DOHH2 (cell line): ENCODE measurements around the gene CDK19.

Experiments used
- H3F3A ChIP-seq: fragments of 200-600 bp; sonication (generic), shearing (Covaris generic); 2 replicates; pipeline ENCODE4 v1.6.0; 2016; ENCODE audit warnings: antibody characterized with exemption, mild to moderate bottlenecking; ENCODE audit not compliant: control insufficient read depth, insufficient read depth
- H3K27ac ChIP-seq: fragments of 200-600 bp; sonication (generic); 2 replicates; pipeline ENCODE4 v1.5.1; 2014; ENCODE audit warnings: low read depth, mild to moderate bottlenecking, low read length, moderate library complexity
- H3K27me3 ChIP-seq: fragments of 200-600 bp; sonication (generic); 2 replicates; pipeline ENCODE4 v1.6.1; 2014; ENCODE audit warnings: mild to moderate bottlenecking, low read length, mixed read lengths; ENCODE audit not compliant: control insufficient read depth
- H3K36me3 ChIP-seq: fragments of 200-600 bp; sonication (generic); 2 replicates; pipeline ENCODE4 v1.6.1; 2014; ENCODE audit warnings: mild to moderate bottlenecking, low read length, moderate library complexity, mixed read lengths; ENCODE audit not compliant: control insufficient read depth
- H3K4me1 ChIP-seq: fragments of 200-600 bp; sonication (generic); 2 replicates; pipeline ENCODE4 v1.6.1; 2014; ENCODE audit warnings: mild to moderate bottlenecking, low read length, mixed read lengths; ENCODE audit not compliant: control insufficient read depth
- H3K4me2 ChIP-seq: fragments of 200-600 bp; sonication (generic); 2 replicates; pipeline ENCODE4 v1.6.0; 2014; ENCODE audit warnings: mild to moderate bottlenecking, low read length, moderate library complexity
- H3K4me3 ChIP-seq: fragments of 200-600 bp; sonication (generic); 2 replicates; pipeline ENCODE4 v1.5.1; 2014; ENCODE audit warnings: mild to moderate bottlenecking, low read length, mixed read lengths
- H3K79me2 ChIP-seq: fragments of 200-600 bp; sonication (generic); 2 replicates; pipeline ENCODE4 v1.6.1; 2014; ENCODE audit warnings: mild to moderate bottlenecking, low read length, mixed read lengths; ENCODE audit not compliant: control insufficient read depth
- H3K9me2 ChIP-seq: fragments of 200-600 bp; sonication (generic); replicated peaks from 2 replicates; pipeline ENCODE4 v1.6.1; 2014; ENCODE audit warnings: mild to moderate bottlenecking, low read length, mixed read lengths; ENCODE audit not compliant: control insufficient read depth
- H3K9me3 ChIP-seq: fragments of 200-600 bp; sonication (generic); 2 replicates; pipeline ENCODE4 v1.6.1; 2014; ENCODE audit warnings: antibody characterized with exemption, low read length, mixed read lengths; ENCODE audit not compliant: control insufficient read depth, insufficient read depth
- H4K20me1 ChIP-seq: fragments of 200-600 bp; sonication (generic); 2 replicates; pipeline ENCODE4 v1.6.0; 2014; ENCODE audit warnings: low read depth, mild to moderate bottlenecking, antibody characterized with exemption, low read length, moderate library complexity; ENCODE audit not compliant: control insufficient read depth, insufficient read depth
- CTCF ChIP-seq: fragments of 200-600 bp; sonication (generic); IDR thresholded peaks from one replicate; pipeline ENCODE4 v1.5.1; 2014; ENCODE audit warnings: antibody characterized with exemption, mild to moderate bottlenecking, low read depth, low read length; ENCODE audit not compliant: poor library complexity, severe bottlenecking
- EZH2phosphoT487 ChIP-seq: fragments of 200-600 bp; sonication (generic); IDR thresholded peaks from 2 replicates; pipeline ENCODE4 v1.6.1; 2017; ENCODE audit warnings: borderline replicate concordance, mild to moderate bottlenecking, antibody characterized with exemption, low read length, moderate library complexity, mixed read lengths

CDK19 gene

GRCh38 chr6:110622912-110623578, 192.2 kb downstream of the CDK19 start:
- no peaks in the 10 kb centered on the region for H3K79me2 ChIP-seq
- no peak overlapping the region for H3K27ac ChIP-seq
- TF ChIP-seq CTCF (no peak), EZH2phosphoT487 (no peak)
- no peaks in the 10 kb centered on the region for H3F3A ChIP-seq
- peaks cover 20% of the 10 kb centered on the region for H3K36me3 ChIP-seq
- H3K4me1 ChIP-seq = no peaks in the 10 kb centered on the region
- no peaks in the 10 kb centered on the region for H3K9me2 ChIP-seq
- no peak overlapping the region for H3K4me3 ChIP-seq
- H3K27me3 ChIP-seq = no peaks in the 10 kb centered on the region
- no peaks in the 10 kb centered on the region for H3K9me3 ChIP-seq
- no peak overlapping the region for H3K4me2 ChIP-seq
- no peaks in the 10 kb centered on the region for H4K20me1 ChIP-seq

GRCh38 chr6:110621061-110621460, 194.2 kb downstream of the CDK19 start:
- Histone ChIP-seq H4K20me1 (no peaks in the 10 kb centered on the region), H3K27me3 (no peaks in the 10 kb centered on the region), H3K9me3 (no peaks in the 10 kb centered on the region), H3K27ac (no peak overlapping the region), H3K79me2 (no peaks in the 10 kb centered on the region), H3K4me1 (no peaks in the 10 kb centered on the region), H3K4me3 (no peak overlapping the region), H3K4me2 (no peak overlapping the region), H3K9me2 (no peaks in the 10 kb centered on the region), H3K36me3 (peaks cover 20% of the 10 kb centered on the region), H3F3A (no peaks in the 10 kb centered on the region)
- no peak for TF ChIP-seq CTCF
- no peak for TF ChIP-seq EZH2phosphoT487

GRCh38 chr6:110620065-110620464, 195.2 kb downstream of the CDK19 start:
- Histone ChIP-seq H3K27ac (no peak overlapping the region), H3K4me1 (no peaks in the 10 kb centered on the region), H3K27me3 (no peaks in the 10 kb centered on the region), H3K79me2 (no peaks in the 10 kb centered on the region), H3K9me3 (no peaks in the 10 kb centered on the region), H3K9me2 (no peaks in the 10 kb centered on the region), H3K4me2 (no peak overlapping the region), H3F3A (no peaks in the 10 kb centered on the region), H4K20me1 (no peaks in the 10 kb centered on the region), H3K36me3 (peaks cover 20% of the 10 kb centered on the region), H3K4me3 (no peak overlapping the region)
- TF ChIP-seq EZH2phosphoT487 (no peak), CTCF (no peak)
